Left cardiac atrium (tissue), 4 donors: Measurements from ENCODE around the gene TGM3. TPM values are rescaled to one million over a fixed set of nuclear protein-coding genes. Genes with fewer than 3 reads are reported as not detected.

ENCODE experiments used
- ATAC-seq, 2 donors: fragments of 200-7000 bp; cut with Tn5 transposase; one replicate each; pipeline ENCODE4 v1.9.1; 2020; ENCODE audit warnings: mild to moderate bottlenecking in 2 of 2, moderate library complexity in 2 of 2
- DNase-seq: peaks from one replicate; pipeline ENCODE4 v3.0.0-alpha.2; 2020
- intact Hi-C, 2 donors: fragments of 100-400 bp; cut with DNase I; formaldehyde crosslinking; loops; one replicate each; pipeline versions ENCODE4 v1.14.1 to v1.15.1; 2022 to 2023
- total RNA-seq, 2 donors: library from RNA; stranded (reverse); fragmentation: NEBNext Ultra II Directional; extraction: Animal tissue kit (Norgen Biotek cat#: 25700); gene quantifications; one replicate each; pipeline ENCODE4 v1.2.1, GENCODE V29; 2021
- donor health status: DM: no; HTN: yes; CAD: no.
- donor health status: DM: no; HTN: yes; CAD: no; lungs with severe emphysema.
- donor health status: DM: yes; HTN: yes; CAD: no.
- donor health status: Dilated cardiomyopathy.

The TGM3 gene
- total RNA-seq, 2 donors from 2014 or later, result not detected

DNA sequence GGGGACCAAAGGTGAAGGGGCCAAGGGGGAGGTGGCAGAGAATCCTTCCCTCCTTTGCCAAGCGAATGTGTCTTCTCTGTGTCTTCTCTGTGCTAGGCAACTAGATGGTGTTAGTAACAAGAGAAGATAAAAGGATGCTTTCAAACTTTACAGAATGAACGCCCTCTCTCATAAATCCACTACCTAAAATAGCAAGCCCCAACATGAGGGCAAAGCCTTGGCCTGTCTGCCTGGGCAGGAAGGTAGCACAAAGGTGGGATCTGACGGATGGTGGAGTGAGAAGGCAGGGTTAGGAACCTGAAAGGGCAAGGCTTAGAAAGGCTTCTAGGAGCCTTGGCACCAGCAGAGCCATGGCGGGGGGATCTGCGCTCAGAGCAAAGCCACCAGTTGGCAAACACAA lies 13.6 kb upstream of the TGM3 start:
- ATAC-seq (no peak), DNase-seq (no peak)
- intact Hi-C loops, result no loop called here

DNA sequence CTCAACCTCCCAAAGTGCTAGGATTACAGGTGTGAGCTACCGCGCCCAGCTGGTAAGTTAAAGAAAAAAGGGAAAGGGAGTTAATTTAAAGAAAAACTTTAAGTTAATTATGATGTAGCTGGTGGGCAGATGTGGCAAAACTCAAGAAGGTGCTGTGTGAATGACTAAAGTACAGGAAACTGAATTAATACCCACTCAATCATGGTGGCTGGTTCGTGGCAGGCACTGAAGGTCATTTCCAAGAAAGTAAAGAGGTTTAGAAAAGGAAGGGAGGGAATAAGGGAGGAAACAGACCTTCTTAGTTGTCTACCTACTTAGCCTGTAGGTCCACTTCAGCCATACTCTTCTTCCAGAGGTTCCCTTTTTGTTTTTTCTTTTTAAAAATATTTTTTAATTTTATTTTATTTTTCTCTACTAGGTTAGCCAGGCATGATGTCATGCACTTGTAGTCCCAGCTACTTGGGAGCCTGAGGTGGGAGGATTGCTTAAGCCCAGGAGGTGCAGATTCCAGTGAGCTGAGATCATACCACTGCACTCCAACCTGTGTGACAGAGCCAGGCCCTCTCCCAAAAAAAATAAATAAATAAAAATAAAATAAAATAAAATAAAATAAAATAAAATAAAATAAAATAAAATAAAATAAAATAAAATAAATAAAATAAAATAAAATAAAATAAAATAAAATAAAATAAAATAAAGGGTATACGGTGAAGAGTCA lies 11.9 kb upstream of the TGM3 start:
- intact Hi-C loops, result no loop called here
- DNase-seq, result no peak
- ATAC-seq, result peak in 1 of 2 donors; percentile 77

DNA sequence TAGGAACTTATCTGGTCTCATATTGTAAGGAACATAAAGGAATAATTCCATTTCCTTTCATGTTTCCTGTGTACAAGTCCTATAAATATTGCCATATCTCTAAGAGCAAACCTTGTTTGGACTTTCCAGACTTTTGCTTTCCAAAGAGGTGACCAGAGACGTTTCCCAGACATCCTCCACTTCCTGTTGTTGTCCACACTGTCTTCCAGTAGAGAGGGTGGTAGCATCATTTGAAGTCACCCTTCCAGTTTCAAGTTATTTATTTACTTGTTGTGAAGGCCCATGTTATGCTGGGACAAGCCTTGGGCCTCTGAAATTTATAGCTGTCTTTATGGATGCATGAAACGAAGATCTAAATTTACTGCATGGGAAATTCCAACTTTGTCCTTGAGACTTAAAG lies 10.6 kb upstream of the TGM3 start:
- intact Hi-C loops, result no loop called here
- no peak for ATAC-seq
- DNase-seq, result no peak

DNA sequence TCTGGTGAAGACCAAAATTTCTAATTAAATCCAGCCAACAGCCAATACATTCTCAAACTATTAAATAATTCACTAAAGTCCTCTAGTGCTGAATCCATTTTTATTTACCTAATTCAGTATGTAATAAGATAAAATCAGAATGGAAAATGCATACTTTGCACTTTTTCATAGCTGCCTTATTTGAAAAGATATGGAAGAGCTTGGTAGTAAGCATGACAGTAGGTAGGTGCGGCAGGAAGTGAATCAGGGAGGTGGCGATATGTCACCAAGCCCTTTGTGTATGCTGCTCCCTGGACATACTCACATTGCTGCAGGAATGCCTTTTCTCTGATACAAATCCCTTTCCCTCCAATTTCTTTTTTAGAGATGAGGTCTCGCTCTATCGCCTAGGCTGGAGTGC lies 10.2 kb upstream of the TGM3 start:
- intact Hi-C loops, result no loop called here
- no peak for DNase-seq
- no peak for ATAC-seq

DNA sequence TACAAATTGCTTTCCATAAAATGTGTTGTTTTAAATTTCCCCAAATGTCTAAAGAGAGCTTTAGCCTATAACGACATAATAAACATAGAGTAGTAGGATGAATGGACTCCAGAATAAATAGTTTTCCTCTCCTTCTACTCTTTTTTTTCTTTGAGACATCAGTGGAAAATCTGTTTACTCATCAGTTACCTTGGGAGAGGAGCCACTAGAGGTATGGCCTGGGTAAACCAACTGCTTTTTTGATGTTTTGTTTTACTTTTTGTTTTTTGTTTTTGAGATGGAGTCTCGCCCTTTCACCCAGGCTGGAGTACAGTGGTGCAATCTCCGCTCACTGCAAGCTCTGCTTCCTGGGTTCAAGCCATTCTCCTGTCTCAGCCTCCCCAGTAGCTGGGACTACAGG lies 8.3 kb upstream of the TGM3 start:
- intact Hi-C loops, result no loop called here
- DNase-seq, result no peak
- no peak for ATAC-seq

DNA sequence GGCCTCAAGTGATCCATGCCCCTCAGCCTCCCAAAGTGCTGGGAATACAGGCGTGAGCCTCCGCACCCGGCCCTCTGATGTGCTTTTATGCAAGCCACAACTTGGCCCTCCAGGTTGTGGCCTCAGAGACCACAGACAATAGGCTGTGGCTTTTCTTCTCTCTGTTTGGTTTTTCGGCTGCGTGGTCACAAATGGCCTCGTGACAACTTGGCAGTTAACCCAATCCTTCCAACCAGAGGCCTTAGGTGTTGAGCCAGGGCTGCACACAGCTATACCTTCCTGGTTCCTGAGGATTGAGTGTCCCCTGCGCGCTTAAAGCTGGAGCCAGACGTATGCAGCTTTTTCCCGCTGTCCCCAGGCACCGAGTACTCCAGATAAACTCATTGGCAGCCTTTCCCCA lies 6.3 kb upstream of the TGM3 start:
- no peak for ATAC-seq
- intact Hi-C loops, result no loop called here
- no peak for DNase-seq

DNA sequence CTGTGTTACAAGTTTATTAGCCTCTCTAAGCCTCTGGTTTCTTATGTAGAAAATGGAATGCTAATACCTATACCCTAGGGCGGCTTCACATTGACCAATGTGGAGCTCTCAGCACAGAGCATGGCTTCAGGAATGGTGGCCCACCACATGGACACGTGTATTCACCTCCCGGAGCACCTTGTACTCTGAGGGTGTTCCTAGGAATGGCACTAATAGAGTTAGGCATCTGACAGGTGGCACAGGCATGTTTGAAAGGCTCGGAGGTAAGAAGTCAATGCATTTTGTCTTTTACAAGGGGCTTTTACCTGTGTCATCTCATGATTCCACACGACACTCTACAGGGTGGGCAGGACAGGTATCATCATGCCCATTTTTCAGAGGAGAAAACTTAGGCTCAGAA lies 5.3 kb upstream of the TGM3 start:
- ATAC-seq, result no peak
- intact Hi-C loops, result no loop called here
- no peak for DNase-seq

DNA sequence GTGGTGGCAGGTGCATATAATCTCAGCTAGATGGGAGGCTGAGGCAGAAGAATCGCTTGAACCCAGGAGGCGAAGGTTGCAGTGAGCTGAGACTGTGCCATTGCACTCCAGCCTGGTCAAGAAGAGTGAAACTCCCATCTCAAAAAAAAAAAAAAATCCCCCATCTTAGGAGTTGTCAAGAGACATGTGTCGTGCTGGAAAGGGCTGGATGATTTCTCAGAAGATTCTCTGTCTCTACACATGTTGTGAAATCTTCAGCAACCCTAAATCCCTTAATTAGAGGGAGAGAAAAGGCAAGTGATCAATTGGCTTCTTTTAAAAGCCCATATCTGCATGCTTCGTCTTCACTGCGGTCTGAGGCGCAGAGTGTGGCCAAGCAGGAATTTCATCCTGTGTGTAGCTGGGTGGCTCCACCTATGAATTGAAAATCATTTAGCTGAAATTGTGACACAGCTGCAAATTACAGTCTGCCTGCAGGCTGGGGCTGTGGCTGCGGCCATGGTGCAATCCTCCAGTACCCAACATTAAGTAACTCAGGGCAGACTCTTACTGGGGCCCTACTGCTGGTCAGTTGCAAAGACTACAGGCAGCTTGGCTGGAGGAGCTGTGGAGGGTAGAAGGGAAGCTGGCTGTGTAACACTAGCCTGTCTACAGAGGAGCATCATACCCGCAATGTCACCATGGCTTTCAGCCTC lies 3.2 kb upstream of the TGM3 start:
- intact Hi-C loops, result no loop called here
- DNase-seq (peak; percentile 28), ATAC-seq (peak; percentile 39 to 82)

DNA sequence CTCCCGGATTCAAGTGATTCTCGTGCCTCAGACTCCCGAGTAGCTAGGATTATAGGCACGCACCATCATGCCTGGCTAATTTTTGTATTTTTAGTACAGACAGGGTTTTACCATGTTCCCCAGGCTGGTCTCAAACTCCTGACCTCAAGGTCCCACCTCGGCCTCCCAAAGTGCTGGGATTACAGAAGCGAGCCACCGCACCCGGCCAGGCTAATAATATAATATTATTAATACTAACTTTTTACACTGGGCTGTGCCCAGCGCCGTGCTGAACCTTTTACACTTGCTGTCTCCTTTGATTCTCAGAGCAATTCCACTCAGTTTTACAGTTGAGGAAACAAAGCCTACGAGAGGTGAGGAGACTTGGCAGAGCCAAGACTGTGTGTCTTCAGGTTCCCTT lies 2.3 kb upstream of the TGM3 start:
- DNase-seq, result no peak
- ATAC-seq, result no peak
- intact Hi-C loops, result no loop called here

DNA sequence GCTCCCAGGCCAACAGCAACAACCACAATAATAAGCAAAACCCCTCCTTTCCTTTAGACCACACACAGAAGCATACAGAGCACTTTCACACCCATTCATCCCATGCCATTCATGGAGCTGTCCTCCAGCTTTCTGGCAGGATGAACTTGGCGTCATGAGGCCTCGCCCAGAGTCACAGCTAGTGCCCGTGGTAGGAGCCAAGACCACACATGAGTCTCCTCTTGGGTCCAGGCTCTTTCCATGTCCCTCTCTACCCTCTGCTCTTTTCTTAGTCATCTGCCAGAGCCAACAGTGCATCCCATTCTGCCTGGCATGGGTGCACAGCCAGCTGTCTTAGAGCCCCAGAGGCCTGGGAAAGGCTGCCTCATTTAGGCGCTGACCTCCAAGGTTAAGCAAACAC lies 1.8 kb upstream of the TGM3 start:
- ATAC-seq (peak in 1 of 2 donors; percentile 38), DNase-seq (no peak)
- intact Hi-C loops, result no loop called here

DNA sequence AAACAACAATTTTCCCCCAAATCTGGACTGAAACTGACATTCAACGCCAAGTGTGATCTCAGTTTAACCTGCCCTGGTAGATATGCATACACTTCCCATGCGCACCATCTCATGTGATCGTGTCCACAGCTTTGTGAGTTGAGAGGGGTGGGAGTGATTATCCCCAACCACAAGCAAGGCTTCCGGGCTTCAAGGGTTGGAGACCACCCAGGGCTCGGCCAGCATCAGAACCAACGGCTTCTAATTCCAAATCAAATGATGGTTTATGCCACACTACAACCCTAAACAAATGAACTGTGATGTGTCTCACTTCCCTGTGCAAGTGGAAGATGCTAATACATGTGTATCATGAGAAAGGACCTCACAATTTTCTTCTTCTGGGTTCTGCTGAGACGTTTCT lies 515 bp upstream of the TGM3 start:
- no peak for ATAC-seq
- intact Hi-C loops, result no loop called here
- no peak for DNase-seq

DNA sequence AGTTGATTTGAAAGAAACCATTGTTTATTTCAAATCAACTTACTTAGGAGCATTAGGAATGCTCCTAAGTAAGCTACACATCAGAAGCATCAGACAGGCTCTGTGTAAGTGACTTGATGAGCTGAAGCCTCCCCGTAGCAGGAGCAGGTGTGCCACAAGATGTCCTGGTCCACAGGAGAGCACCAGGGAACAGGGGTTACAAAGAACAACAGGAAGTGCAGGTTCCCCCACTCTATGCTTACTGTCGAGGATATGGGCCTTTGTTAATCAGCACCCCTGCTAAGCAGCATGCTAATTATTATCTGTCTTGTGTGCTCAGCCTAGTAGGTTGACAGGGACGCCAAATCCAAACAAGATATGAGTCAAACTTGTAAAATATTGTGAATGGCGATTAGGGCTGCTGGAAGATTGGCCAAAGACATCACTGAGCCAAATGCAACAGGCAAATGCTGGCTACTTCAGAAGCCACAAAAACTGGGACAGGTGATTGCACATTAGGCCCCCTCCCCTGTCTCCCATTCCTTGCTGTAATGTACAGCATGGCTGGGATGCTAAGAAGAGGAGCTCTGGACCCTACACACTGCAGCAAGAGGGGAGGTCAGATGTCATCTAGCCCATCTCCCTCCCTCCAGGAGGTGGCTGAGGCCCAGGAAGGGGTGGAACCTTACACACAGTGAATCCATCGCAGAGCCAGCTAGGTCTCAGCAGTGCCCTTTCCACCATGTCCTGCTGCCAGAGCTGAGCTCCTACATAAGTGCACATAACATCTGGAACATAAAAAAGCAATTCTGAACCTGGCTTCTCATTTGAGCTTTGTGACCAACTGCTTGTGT lies 939 bp downstream of the TGM3 start:
- ATAC-seq, result no peak
- intact Hi-C loops, result no loop called here
- no peak for DNase-seq

DNA sequence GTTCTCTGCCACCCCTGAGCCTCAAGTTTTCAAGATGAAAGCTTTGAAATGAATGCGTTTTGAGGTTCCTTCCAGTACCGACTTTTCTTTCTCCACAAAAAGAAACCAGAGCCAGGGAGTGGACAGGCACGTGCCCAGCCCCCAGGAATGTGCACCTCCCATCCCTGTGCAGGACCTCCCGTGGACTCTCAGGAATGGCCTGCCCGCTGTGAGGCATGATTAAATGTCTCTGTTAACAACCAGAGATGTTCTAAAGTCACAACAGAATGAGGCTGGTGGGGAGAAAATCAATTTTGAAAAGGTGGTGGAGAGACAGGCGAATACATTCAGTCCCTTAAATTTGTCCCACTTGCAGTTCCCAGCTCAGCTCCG lies 1.5 kb downstream of the TGM3 start:
- intact Hi-C loops, result no loop called here
- ATAC-seq (no peak), DNase-seq (no peak)

DNA sequence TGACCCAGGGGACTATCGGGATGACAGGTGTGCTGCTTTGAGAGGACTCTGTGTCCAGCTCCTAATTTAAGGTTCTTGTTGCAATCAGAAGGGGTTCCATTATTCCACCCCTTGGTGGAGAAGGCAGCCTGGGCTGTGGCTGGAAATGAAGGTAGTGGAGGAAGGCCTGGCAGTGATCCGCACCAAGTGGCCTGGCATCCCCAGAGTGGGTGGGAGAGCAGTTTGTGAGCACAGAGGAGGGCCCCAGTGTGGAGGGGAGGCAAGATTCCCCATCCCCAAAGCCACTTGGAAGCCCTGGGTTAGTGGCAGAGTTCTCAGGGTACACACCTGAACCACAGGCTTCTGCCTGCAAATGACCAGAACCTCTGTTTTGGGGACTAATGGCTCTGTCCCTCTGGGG lies 2.3 kb downstream of the TGM3 start:
- DNase-seq (no peak), ATAC-seq (no peak)
- intact Hi-C loops, result no loop called here

DNA sequence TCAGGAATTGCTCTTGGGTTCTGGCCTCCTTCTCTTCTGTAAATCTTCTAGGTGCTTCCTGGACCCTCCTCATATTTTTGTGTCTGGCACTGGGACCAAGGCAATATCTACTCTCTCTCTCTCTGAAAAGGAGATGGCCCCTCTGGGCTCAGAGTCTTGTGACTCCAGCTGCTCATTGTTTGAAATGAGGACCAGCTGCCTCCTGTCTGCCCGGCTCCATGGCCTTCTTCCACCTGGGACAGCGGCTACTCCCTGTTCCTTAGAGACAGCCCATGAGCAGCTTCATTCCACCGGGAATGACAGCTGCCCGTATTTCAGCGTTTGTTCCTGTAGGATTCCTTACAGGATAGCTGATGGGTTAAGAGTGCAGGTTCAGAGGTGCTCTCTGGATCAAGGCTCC lies 2.9 kb downstream of the TGM3 start:
- DNase-seq (no peak), ATAC-seq (no peak)
- intact Hi-C loops, result no loop called here

DNA sequence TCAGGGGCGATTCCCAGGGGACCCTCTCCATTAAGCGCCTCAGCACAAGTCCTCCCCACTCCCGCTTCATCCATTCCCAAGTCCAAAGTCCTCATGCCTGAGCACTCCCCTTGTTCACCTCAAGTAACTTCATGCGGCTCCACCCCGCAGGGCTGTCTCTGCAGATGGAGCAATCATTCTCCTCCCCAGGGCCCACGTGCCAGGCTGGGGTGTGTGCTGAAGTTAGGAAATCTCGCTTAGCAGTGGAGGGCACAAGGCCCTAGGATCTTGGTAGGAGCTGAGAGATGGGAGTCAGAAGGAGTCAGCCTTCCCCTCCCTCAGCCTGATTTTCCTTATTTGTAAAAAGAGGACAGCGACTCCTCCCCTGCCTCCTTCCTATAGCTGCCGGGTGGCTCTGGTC lies 3.5 kb downstream of the TGM3 start:
- intact Hi-C loops, result no loop called here
- ATAC-seq, result peak; percentile 32 to 85
- peak; percentile 55 for DNase-seq

DNA sequence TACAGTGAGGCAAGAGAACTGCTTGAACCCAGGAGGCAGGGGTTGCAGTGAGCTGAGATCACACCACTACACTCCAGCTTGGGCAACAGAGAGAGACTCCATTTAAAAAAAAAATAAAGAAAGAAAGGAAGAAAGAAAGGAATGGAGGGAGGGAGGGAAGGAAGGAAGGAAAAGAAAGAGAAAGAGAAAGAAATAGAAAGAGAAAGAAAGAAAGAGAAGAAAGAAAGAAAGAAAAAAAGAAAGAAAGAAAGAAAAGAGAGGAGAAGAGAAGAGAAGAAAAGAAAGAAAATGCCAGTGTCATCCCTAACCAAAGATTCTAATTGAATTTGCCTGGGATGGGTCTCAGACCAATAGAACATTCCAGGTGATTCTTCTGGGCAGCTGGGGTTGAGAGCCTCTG lies 4.2 kb downstream of the TGM3 start:
- DNase-seq (no peak), ATAC-seq (no peak)
- intact Hi-C loops, result no loop called here

DNA sequence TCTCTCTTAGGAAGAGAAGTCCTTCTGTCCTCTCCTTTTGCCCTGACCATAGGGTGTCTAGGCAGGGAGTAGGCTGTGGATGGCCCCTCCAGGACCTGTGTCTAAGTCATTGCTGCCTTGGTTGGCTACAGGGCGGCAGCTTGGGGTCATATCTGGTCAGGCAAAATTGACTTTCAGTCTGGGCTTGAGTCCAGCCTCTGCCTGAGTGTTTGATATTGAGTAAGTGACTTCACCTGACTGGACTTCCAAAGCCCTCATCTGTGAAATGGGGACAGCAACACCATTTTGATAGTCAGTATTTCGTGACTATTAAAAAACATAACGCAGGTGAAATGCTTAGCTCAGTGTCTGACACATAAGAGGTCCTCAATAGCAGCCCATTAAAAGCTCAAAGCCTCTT lies 4.6 kb downstream of the TGM3 start:
- DNase-seq (no peak), ATAC-seq (no peak)
- intact Hi-C loops, result no loop called here

DNA sequence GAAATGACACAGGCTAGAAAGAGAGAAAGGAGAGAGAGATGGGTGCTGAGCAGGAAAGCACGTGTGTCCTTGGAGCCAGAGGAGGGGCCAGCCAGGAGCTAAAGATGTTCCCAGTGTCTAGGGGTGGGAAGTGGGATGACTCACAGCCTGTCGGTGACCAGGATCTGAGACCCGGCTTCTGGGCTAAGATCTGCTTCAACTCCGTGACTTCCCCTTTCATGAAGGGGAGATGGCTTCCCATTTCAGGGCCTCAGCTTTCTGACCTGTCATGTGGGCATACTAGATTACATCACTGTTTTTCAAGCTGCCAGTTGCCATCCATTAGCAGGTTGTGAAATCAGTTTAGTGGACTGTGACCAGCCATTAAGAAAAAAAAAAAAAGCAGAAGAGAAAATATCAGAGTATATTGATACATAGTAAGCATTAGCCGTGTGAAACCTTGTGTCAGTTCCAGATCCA lies 5.4 kb downstream of the TGM3 start:
- intact Hi-C loops, result no loop called here
- DNase-seq (peak; percentile 57), ATAC-seq (peak; percentile 58 to 84)

DNA sequence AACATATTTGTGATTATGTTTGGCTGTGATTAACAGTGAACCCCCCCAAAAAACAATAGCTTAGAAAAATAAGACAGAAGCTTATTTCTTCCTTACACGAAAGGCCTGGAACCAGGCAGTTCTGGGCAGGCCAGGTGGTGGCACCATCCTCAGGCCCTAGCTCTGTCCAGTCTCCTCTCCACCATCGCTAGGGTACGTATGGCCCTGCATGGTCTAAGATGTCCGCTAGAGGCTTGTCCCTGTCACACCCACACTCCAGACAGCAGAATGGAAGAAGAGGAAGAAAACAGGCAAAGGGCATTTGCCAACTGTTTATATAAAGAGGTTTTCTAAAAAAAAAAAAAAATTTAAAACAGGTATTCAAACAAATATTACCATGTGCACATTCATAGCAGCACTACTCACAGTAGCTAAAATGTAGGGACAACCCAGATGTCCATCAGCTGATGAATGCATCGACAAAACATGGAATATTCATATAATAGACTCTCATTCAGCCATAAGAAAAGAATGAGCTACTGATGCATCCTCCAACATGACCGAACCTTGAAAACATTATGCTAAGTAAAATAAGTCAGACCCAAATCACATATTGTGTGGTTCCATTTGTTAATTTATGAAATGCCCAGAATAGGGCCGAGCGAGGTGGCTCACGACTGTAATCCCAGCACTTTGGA lies 6.7 kb downstream of the TGM3 start:
- DNase-seq (no peak), ATAC-seq (no peak)
- intact Hi-C loops, result no loop called here
